H1 (cell line): ENCODE measurements around the gene RPS25. TPM values are rescaled to one million over a fixed set of nuclear protein-coding genes. Genes with fewer than 3 reads are reported as not detected.
A peak's percentile ranks its signal among the peaks of the same experiment; 100 is the strongest.

Experiments used
- CTCF ChIA-PET: fragments of 300-600 bp; sonication (Branson Sonifier 250); formaldehyde crosslinking; loops from one replicate; lab custom pipeline; 2021; ENCODE audit not compliant: partially characterized antibody; lab: Charles Lee
- POLR2A ChIA-PET: fragments of 300-600 bp; sonication (Branson Sonifier 250); formaldehyde crosslinking; loops from one replicate; lab custom pipeline; 2021; ENCODE audit warnings: inconsistent platforms; ENCODE audit not compliant: partially characterized antibody; lab: Charles Lee
- DNase-seq, 2 experiments: peaks; one replicate each; pipeline versions ENCODE4 v3.0.0 to v3.0.0-alpha.2; 2010 to 2022; ENCODE audit warnings: low spot score in 2 of 2, low read depth in 1 of 2, mixed read lengths in 1 of 2
- FAIRE-seq: peaks from 2 replicates; lab custom pipeline; 2011; peaks lifted over from hg19 to GRCh38; lab: Jason Lieb, UNC
- H2AFZ ChIP-seq: 2 replicates; pipeline ENCODE4 v1.8.1; 2012; ENCODE audit warnings: low read length, inconsistent platforms
- H2AK5ac ChIP-seq: 2 replicates; pipeline ENCODE4 v1.6.1; 2013; ENCODE audit warnings: low read depth, low read length
- H2BK120ac ChIP-seq: replicated peaks from 2 replicates; pipeline ENCODE3; 2013; ENCODE audit warnings: low read depth, low read length, inconsistent platforms
- H2BK12ac ChIP-seq: 2 replicates; pipeline ENCODE4 v1.6.1; 2013; ENCODE audit warnings: low read depth, low read length
- H2BK15ac ChIP-seq: 2 replicates; pipeline ENCODE4 v1.6.1; 2013; ENCODE audit warnings: low read length
- H2BK20ac ChIP-seq: 2 replicates; pipeline ENCODE4 v1.6.1; 2013; ENCODE audit warnings: low read length
- H2BK5ac ChIP-seq: 2 replicates; pipeline ENCODE4 v1.6.1; 2013; ENCODE audit warnings: low read depth, low read length
- H3K14ac ChIP-seq: 2 replicates; pipeline ENCODE4 v1.6.1; 2013; ENCODE audit warnings: inconsistent platforms; ENCODE audit not compliant: insufficient read length
- H3K18ac ChIP-seq: 2 replicates; pipeline ENCODE4 v1.6.1; 2013; ENCODE audit warnings: low read length; ENCODE audit errors: extremely low read depth
- H3K23ac ChIP-seq: 2 replicates; pipeline ENCODE4 v1.6.1; 2013; ENCODE audit warnings: inconsistent platforms; ENCODE audit not compliant: insufficient read length
- H3K23me2 ChIP-seq: 2 replicates; pipeline ENCODE4 v1.6.1; 2013; ENCODE audit warnings: low read depth, low read length
- H3K27ac ChIP-seq: 2 replicates; pipeline ENCODE4 v1.6.1; 2011; ENCODE audit warnings: low read depth, low read length, inconsistent platforms
- H3K27me3 ChIP-seq, 4 experiments: replicated peaks in 1 of 4; 1 replicate in 1 of 4; 2 replicates in 3 of 4; pipeline versions ENCODE4 v1.6.1 to v1.8.1; 2011 to 2013; ENCODE audit warnings: low read length in 3 of 4, mild to moderate bottlenecking in 3 of 4, inconsistent platforms in 2 of 4, mixed read lengths in 2 of 4, moderate library complexity in 1 of 4; ENCODE audit not compliant: control insufficient read depth in 3 of 4, insufficient read depth in 3 of 4; ENCODE audit errors: extremely low read depth in 1 of 4
- H3K36me3 ChIP-seq, 4 experiments: 2 replicates each; pipeline versions ENCODE4 v1.6.1 to v1.8.1; 2011 to 2013; ENCODE audit warnings: mild to moderate bottlenecking in 4 of 4, low read length in 3 of 4, moderate library complexity in 2 of 4, control low read depth in 1 of 4, inconsistent platforms in 1 of 4; ENCODE audit not compliant: insufficient read depth in 4 of 4, control insufficient read depth in 2 of 4
- H3K4ac ChIP-seq: replicated peaks from 2 replicates; pipeline ENCODE3; 2013; ENCODE audit warnings: low read length, low read depth, mixed read lengths, inconsistent platforms; ENCODE audit not compliant: insufficient read length
- H3K4me1 ChIP-seq, 4 experiments: replicated peaks in 1 of 4; 1 replicate in 1 of 4; 2 replicates in 3 of 4; pipeline versions ENCODE4 v1.6.1 to v1.8.1; 2011 to 2013; ENCODE audit warnings: low read length in 3 of 4, inconsistent platforms in 2 of 4, mixed read lengths in 1 of 4; ENCODE audit not compliant: insufficient read depth in 4 of 4, control insufficient read depth in 3 of 4
- H3K4me2 ChIP-seq, 2 experiments: 2 replicates each; pipeline versions ENCODE4 v1.6.1 to v1.8.1; 2011 to 2013; ENCODE audit warnings: low read depth in 2 of 2, low read length in 2 of 2, control low read depth in 1 of 2, inconsistent platforms in 1 of 2, mild to moderate bottlenecking in 1 of 2; ENCODE audit not compliant: insufficient read depth in 1 of 2
- H3K4me3 ChIP-seq, 4 experiments: fragments of 200-600, 300-600 bp in 1 of 4; sonication (generic), shearing (Covaris generic), sonication (Bioruptor Twin) in 1 of 4; 2 replicates each; pipeline versions ENCODE4 v1.5.1 to v1.8.1; 2011 to 2016; ENCODE audit warnings: low read length in 4 of 4, low read depth in 3 of 4, control low read depth in 2 of 4, inconsistent platforms in 2 of 4, mild to moderate bottlenecking in 2 of 4, mixed read lengths in 1 of 4, moderate library complexity in 1 of 4; ENCODE audit not compliant: insufficient read depth in 2 of 4; ENCODE audit errors: extremely low read depth in 1 of 4
- H3K56ac ChIP-seq: replicated peaks from 2 replicates; pipeline ENCODE3; 2013; ENCODE audit warnings: low read depth, mild to moderate bottlenecking, mixed read lengths, low read length, inconsistent platforms; ENCODE audit not compliant: insufficient read length
- H3K79me1 ChIP-seq: 2 replicates; pipeline ENCODE4 v1.6.1; 2013; ENCODE audit warnings: low read depth, low read length, control low read depth
- H3K79me2 ChIP-seq, 2 experiments: 2 replicates each; pipeline versions ENCODE4 v1.6.1 to v1.8.1; 2012 to 2013; ENCODE audit warnings: low read length in 2 of 2, mild to moderate bottlenecking in 2 of 2, inconsistent platforms in 1 of 2; ENCODE audit not compliant: insufficient read depth in 2 of 2, control insufficient read depth in 1 of 2
- H3K9ac ChIP-seq, 4 experiments: replicated peaks in 1 of 4; 1 replicate in 1 of 4; 2 replicates in 3 of 4; pipeline versions ENCODE4 v1.6.1 to v1.8.1; 2011 to 2013; ENCODE audit warnings: low read depth in 3 of 4, low read length in 3 of 4, control low read depth in 2 of 4, mild to moderate bottlenecking in 2 of 4, moderate library complexity in 2 of 4, inconsistent platforms in 1 of 4; ENCODE audit errors: extremely low read depth in 1 of 4
- H3K9me3 ChIP-seq, 2 experiments: 2 replicates each; pipeline versions ENCODE4 v1.6.1 to v1.8.1; 2012 to 2013; ENCODE audit warnings: mild to moderate bottlenecking in 2 of 2, moderate library complexity in 2 of 2, control low read depth in 1 of 2, inconsistent platforms in 1 of 2, low read depth in 1 of 2, low read length in 1 of 2, mixed read lengths in 1 of 2; ENCODE audit not compliant: insufficient read depth in 2 of 2
- H4K20me1 ChIP-seq, 2 experiments: replicated peaks in 1 of 2; 2 replicates each; pipeline versions ENCODE3 to v1.8.1; 2011 to 2013; ENCODE audit warnings: inconsistent platforms in 2 of 2, low read length in 2 of 2, mild to moderate bottlenecking in 1 of 2; ENCODE audit not compliant: insufficient read depth in 2 of 2, control insufficient read depth in 1 of 2
- H4K5ac ChIP-seq: 2 replicates; pipeline ENCODE4 v1.6.1; 2013; ENCODE audit warnings: low read length, low read depth, mixed read lengths, inconsistent platforms; ENCODE audit not compliant: insufficient read length
- H4K8ac ChIP-seq: 2 replicates; pipeline ENCODE4 v1.8.0; 2013; ENCODE audit warnings: mild to moderate bottlenecking, moderate library complexity, low read length, inconsistent platforms; ENCODE audit not compliant: insufficient read depth; ENCODE audit errors: extremely low read depth
- H4K91ac ChIP-seq: replicated peaks from 2 replicates; pipeline ENCODE3; 2013; ENCODE audit warnings: low read length, mixed read lengths, inconsistent platforms; ENCODE audit not compliant: insufficient read length
- BACH1 ChIP-seq: IDR thresholded peaks from 2 replicates; pipeline ENCODE4 v1.6.1; 2012; ENCODE audit warnings: low read length, improper control_type of control experiment
- CHD1 ChIP-seq: IDR thresholded peaks from 2 replicates; pipeline ENCODE4 v1.6.1; 2012; ENCODE audit warnings: low read depth, low read length, improper control_type of control experiment
- CREB1 ChIP-seq: IDR thresholded peaks from 2 replicates; pipeline ENCODE4 v1.6.1; 2012; ENCODE audit warnings: inconsistent platforms
- EGR1 ChIP-seq: IDR thresholded peaks from 2 replicates; pipeline ENCODE4 v1.6.1; 2011; ENCODE audit warnings: low read depth, low read length, borderline replicate concordance
- MAFK ChIP-seq: IDR thresholded peaks from 2 replicates; pipeline ENCODE4 v1.6.1; 2012; ENCODE audit warnings: low read depth, mild to moderate bottlenecking, improper control_type of control experiment, low read length
- WGBS, 2 experiments: shearing (Covaris generic) in 1 of 2; methylation state at CpG; one replicate each; pipeline versions ENCODE4 v1.1.6 to v1.1.7; 2013 to 2015; ENCODE audit warnings: low lambda C conversion rate in 2 of 2, mixed read lengths in 2 of 2, inconsistent platforms in 1 of 2, low coverage in 1 of 2, missing lambda C conversion rate in 1 of 2; ENCODE audit not compliant: insufficient replicate concordance in 2 of 2, insufficient coverage in 1 of 2, insufficient read length in 1 of 2; ENCODE audit errors: extremely low coverage in 1 of 2, missing lambda C conversion rate in 1 of 2; 5-methylcytosine and 5-hydroxymethylcytosine counted together
- polyA plus RNA-seq, 7 experiments: library from polyadenylated mRNA; depleted of rRNA in 3 of 7; stranded (reverse) in 5 of 7; unstranded in 2 of 7; fragments of >200 nt in 5 of 7; fragments of 200-250 nt in 2 of 7; gene quantifications; 1 replicate in 5 of 7; 2 replicates in 1 of 7; 4 replicates in 1 of 7; pipeline versions ENCODE4 v1.2.1 to v1.2.3, GENCODE V29; 2011 to 2013; ENCODE audit warnings: missing spikeins in 2 of 7, mixed read lengths in 2 of 7
- total RNA-seq: library from RNA; stranded (reverse); fragmentation: NEBNext Ultra II Directional; extraction: Animal tissue kit (Norgen Biotek cat#: 25700); gene quantifications from 2 replicates; pipeline ENCODE4 v1.2.1, GENCODE V29; 2021

Gene RPS25
- total and polyA plus RNA-seq, 2 of the 8 experiments (the other 6 are each of a cell fraction or from before 2014, with no cell fraction given) = 1,525 to 1,643 TPM

- Histone ChIP-seq H3K23ac (no peak overlapping the region), H3K56ac (peak overlapping the region; percentile 22), H3K27me3 (no peaks in the 10 kb centered on the region), H3K79me1 (peaks cover 15% of the 10 kb centered on the region), H4K5ac (no peak overlapping the region), H2AFZ (no peak overlapping the region), H2BK20ac (no peak overlapping the region), H3K23me2 (peaks cover 7% of the 10 kb centered on the region; the same call in 1 of the 2 replicates), H3K9me3 (no peaks in the 10 kb centered on the region), H3K14ac (no peak overlapping the region), H4K8ac (no peak overlapping the region), H4K91ac (no peak overlapping the region), H3K27ac (no peak overlapping the region), H3K36me3 (peaks cover 6 to 41% (median 19%) of the 10 kb centered on the region in 4 experiments), H2AK5ac (no peak overlapping the region), H3K4me1 (peaks cover 6 to 13% (median 10%) of the 10 kb centered on the region in 4 experiments), H3K4me2 (peak overlapping the region; percentile 81 to 82), H2BK120ac (no peak overlapping the region), H3K9ac (peak overlapping the region in 3 of 4 experiments; percentile 24 to 93 (median 91); a peak in 5 of 7 replicates), H2BK12ac (no peak overlapping the region), H3K4me3 (peak overlapping the region; percentile 64 to 84 (median 74); a peak in 7 of 8 replicates), H3K18ac (no peak overlapping the region), H3K4ac (no peak overlapping the region), H2BK5ac (0 out of 2 replicates have a peak overlapping the region, but pooled peaks have one; percentile 35), H2BK15ac (no peak overlapping the region), H3K79me2 (peaks cover 0 to 19% of the 10 kb centered on the region in 2 experiments; a peak in 1 of 4 replicates), H4K20me1 (peaks cover 3 to 13% of the 10 kb centered on the region in 2 experiments)
- FAIRE-seq (no peak), DNase-seq (no peak)
- ChIA-PET POLR2A (interaction anchor here (0.9 to 9.7 kb wide), 10 partner anchors 12 to 73 kb away, joined by 3 to 224 read pairs (median 5); partner anchors contain the start of genes DPAGT1, HYOU1, RPS25 and TRAPPC4), CTCF (interaction anchor here (1.1 to 3.1 kb wide), 4 partner anchors 11 to 38 kb away, joined by 3 to 12 read pairs (median 4); partner anchors contain the start of genes RPS25, TRAPPC4 and VPS11)
- WGBS, 2 experiments = 61% methylated on average over 10 of the region's 10 CpGs; no CpG with 5 or more reads in 1 of the 2 experiments
- TF ChIP-seq CREB1 = no peak
- no peak for TF ChIP-seq EGR1
- TF ChIP-seq MAFK = 0 out of 2 replicates have a peak, but pooled peaks have one; percentile 11
- TF ChIP-seq CHD1 = no peak
- no peak for TF ChIP-seq BACH1
Observed at GRCh38 chr11:119029340-119030028, 11.3 kb upstream of the RPS25 start.
